Measurements from ENCODE around the gene ECI1. TPM values are rescaled to one million over a fixed set of nuclear protein-coding genes. Genes with fewer than 3 reads are reported as not detected.

ECI1 gene
- total RNA-seq, 1 donor from 2014 or later = 50.9 TPM

DNA sequence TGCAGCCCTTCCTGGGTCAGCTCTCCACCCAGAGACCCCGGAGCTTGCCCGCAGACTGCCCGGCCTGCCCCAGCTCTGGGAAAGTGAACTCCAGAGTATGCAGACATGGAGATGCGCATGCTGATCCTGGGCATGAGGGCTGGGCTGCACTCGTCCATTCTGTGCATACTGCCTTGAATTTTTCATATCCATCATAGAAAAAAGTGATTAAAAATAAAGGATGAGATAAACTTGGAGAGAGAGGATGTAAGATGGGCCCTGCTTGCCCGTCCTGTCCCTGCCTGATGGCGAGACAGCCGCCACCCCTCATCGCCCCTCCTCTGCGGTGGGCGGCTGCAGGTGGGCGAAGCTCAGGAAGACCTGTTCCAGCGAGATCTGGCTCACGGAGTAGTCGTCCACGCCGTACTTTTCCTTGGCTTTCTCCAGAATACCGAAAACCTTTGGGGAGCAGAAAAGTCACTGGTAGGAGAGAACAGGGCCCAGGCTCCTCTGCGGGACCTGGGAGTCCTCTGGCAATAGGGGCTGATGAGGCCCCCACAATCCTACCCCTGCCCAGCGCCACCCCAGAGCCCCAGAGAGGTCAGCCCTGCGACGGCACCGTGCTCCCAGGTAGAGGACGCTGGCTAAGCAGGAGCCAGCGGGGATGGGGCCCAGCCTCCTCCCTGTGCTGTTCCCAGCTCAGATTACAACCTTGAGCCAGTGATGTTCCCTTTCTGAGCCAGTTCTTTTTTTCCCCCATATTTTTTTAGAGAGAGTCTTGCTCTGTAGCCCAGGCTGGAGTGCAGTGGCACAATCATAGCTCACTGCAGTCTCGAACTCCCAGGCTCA is 25.2 kb upstream of the ECI1 start:
- no peak overlapping the region for H3K4me3 Mint-ChIP-seq (ENCODE audit: unreplicated experiment)
- DNase-seq = no peak
- TF ChIP-seq, protein P1, sequence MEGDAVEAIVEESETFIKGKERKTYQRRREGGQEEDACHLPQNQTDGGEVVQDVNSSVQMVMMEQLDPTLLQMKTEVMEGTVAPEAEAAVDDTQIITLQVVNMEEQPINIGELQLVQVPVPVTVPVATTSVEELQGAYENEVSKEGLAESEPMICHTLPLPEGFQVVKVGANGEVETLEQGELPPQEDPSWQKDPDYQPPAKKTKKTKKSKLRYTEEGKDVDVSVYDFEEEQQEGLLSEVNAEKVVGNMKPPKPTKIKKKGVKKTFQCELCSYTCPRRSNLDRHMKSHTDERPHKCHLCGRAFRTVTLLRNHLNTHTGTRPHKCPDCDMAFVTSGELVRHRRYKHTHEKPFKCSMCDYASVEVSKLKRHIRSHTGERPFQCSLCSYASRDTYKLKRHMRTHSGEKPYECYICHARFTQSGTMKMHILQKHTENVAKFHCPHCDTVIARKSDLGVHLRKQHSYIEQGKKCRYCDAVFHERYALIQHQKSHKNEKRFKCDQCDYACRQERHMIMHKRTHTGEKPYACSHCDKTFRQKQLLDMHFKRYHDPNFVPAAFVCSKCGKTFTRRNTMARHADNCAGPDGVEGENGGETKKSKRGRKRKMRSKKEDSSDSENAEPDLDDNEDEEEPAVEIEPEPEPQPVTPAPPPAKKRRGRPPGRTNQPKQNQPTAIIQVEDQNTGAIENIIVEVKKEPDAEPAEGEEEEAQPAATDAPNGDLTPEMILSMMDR (IDR thresholded peaks at IDR 0.05; ENCODE audit: partially characterized antibody, unreplicated experiment) = no peak
- H3K4me1 Mint-ChIP-seq (ENCODE audit: low read depth, unreplicated experiment) = peaks cover 12% of the 10 kb centered on the region
- H3K9me3 Mint-ChIP-seq (ENCODE audit: unreplicated experiment) = peaks cover 10% of the 10 kb centered on the region
- no peaks in the 10 kb centered on the region for H3K36me3 Mint-ChIP-seq (ENCODE audit: unreplicated experiment)
- no peak overlapping the region for H3K27ac Mint-ChIP-seq (ENCODE audit: unreplicated experiment)
- H3K27me3 Mint-ChIP-seq (ENCODE audit: unreplicated experiment) = peaks cover 2% of the 10 kb centered on the region

- Mint-ChIP-seq H3K4me3 (ENCODE audit: unreplicated experiment) (no peak overlapping the region), H3K27me3 (ENCODE audit: unreplicated experiment) (peaks cover 2% of the 10 kb centered on the region), H3K27ac (ENCODE audit: unreplicated experiment) (no peak overlapping the region), H3K36me3 (ENCODE audit: unreplicated experiment) (no peaks in the 10 kb centered on the region), H3K4me1 (ENCODE audit: low read depth, unreplicated experiment) (peaks cover 10% of the 10 kb centered on the region), H3K9me3 (ENCODE audit: unreplicated experiment) (peaks cover 10% of the 10 kb centered on the region)
- TF ChIP-seq, protein P1 (IDR thresholded peaks at IDR 0.05; ENCODE audit: partially characterized antibody, unreplicated experiment) = no peak
- DNase-seq = no peak
These were observed 24.3 kb upstream of the ECI1 start for GRCh38 chr16:2275476-2276367.

GRCh38 chr16:2273931-2274330 is 22.5 kb upstream of the ECI1 start:
- Mint-ChIP-seq H3K9me3 (ENCODE audit: unreplicated experiment) (peaks cover 5% of the 10 kb centered on the region), H3K36me3 (ENCODE audit: unreplicated experiment) (no peaks in the 10 kb centered on the region), H3K27me3 (ENCODE audit: unreplicated experiment) (peaks cover 2% of the 10 kb centered on the region), H3K4me1 (ENCODE audit: low read depth, unreplicated experiment) (peaks cover 3% of the 10 kb centered on the region), H3K27ac (ENCODE audit: unreplicated experiment) (no peak overlapping the region), H3K4me3 (ENCODE audit: unreplicated experiment) (no peak overlapping the region)
- TF ChIP-seq, protein P1 (IDR thresholded peaks at IDR 0.05; ENCODE audit: partially characterized antibody, unreplicated experiment) = no peak
- no peak for DNase-seq

GRCh38 chr16:2273484-2273883 is 22.1 kb upstream of the ECI1 start:
- H3K9me3 Mint-ChIP-seq (ENCODE audit: unreplicated experiment) = peaks cover 5% of the 10 kb centered on the region
- peaks cover 2% of the 10 kb centered on the region for H3K27me3 Mint-ChIP-seq (ENCODE audit: unreplicated experiment)
- no peak for DNase-seq
- H3K4me3 Mint-ChIP-seq (ENCODE audit: unreplicated experiment) = no peak overlapping the region
- peaks cover 3% of the 10 kb centered on the region for H3K4me1 Mint-ChIP-seq (ENCODE audit: low read depth, unreplicated experiment)
- H3K36me3 Mint-ChIP-seq (ENCODE audit: unreplicated experiment) = no peaks in the 10 kb centered on the region
- TF ChIP-seq, protein P1 (IDR thresholded peaks at IDR 0.05; ENCODE audit: partially characterized antibody, unreplicated experiment) = no peak
- H3K27ac Mint-ChIP-seq (ENCODE audit: unreplicated experiment) = no peak overlapping the region
